ENCODE data around the gene RSAD2.
"Not testable (repeated sequence)": the region's sequence is repeated elsewhere in the genome, so short reads cannot be mapped to it uniquely, and the experiment has no call there.

RSAD2 gene, protein sequence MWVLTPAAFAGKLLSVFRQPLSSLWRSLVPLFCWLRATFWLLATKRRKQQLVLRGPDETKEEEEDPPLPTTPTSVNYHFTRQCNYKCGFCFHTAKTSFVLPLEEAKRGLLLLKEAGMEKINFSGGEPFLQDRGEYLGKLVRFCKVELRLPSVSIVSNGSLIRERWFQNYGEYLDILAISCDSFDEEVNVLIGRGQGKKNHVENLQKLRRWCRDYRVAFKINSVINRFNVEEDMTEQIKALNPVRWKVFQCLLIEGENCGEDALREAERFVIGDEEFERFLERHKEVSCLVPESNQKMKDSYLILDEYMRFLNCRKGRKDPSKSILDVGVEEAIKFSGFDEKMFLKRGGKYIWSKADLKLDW

DNA sequence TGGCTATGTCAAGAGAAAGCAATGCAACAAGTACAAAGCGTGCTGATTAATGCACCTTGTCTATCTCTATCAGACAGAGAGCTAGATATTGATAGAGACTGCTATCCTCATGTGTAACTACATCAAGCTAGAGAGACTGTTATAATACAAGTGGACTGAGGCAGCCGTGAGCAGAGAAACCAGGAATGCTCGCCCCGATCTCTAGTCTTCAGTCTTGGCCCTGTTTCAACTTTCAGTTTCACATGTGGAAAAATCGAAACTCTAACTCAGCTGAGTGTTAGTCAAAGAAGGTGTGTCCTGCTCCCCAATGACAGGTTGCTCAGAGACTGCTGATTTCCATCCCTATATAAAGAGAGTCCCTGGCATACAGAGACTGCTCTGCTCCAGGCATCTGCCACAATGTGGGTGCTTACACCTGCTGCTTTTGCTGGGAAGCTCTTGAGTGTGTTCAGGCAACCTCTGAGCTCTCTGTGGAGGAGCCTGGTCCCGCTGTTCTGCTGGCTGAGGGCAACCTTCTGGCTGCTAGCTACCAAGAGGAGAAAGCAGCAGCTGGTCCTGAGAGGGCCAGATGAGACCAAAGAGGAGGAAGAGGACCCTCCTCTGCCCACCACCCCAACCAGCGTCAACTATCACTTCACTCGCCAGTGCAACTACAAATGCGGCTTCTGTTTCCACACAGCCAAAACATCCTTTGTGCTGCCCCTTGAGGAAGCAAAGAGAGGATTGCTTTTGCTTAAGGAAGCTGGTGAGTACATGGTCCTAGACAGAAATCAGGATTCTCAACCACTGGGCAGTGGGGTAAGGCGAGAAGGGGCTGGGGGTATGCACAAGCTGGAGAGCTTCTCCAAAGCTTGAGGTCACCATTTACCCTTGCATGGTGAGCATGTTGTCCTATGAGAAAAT, at the start of gene RSAD2:
TSS of gene RSAD2 (plus strand) at position 376 of the 903 bp plus-strand sequence. CDS start at position 400, 24 bp downstream.
- no peak for DNase-seq (ENCODE audit: extremely low read depth in 1 of 2, low read depth in 1 of 2)

DNA sequence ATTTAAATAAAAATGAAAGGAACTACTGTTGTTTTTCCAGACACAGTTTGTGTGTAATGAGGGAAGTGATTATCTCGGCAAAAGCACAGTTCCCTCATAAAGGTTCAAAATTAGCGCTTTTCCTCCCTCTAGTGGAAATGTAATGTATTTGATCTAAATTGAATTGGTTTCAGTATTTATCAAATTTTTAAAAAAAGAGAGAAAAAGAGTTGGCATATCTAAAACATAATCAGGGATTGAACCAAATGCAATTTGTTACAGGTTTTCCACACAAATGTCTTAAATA, 49.3 kb upstream of the RSAD2 start:
- no peak for DNase-seq (ENCODE audit: extremely low read depth in 1 of 2, low read depth in 1 of 2)

DNA sequence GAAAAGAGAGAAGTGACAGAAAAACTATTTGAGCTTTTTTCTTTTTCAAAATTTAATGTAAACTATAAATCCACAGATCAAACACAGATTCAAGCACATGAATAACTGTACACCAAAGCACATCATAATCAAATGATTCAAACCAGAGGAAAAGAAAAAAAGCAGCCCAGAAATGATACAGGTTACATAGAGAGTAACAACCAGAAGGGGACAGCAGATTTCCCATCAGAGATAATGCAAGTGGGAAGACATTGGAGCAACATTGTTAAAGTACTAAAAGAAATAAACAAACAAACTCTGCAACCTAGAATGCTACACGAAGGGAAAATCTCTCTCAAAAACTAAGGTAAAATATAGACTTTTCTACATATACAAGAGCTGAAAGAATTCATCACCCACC, 46.3 kb upstream of the RSAD2 start:
- no peak for DNase-seq (ENCODE audit: extremely low read depth in 1 of 2, low read depth in 1 of 2)

DNA sequence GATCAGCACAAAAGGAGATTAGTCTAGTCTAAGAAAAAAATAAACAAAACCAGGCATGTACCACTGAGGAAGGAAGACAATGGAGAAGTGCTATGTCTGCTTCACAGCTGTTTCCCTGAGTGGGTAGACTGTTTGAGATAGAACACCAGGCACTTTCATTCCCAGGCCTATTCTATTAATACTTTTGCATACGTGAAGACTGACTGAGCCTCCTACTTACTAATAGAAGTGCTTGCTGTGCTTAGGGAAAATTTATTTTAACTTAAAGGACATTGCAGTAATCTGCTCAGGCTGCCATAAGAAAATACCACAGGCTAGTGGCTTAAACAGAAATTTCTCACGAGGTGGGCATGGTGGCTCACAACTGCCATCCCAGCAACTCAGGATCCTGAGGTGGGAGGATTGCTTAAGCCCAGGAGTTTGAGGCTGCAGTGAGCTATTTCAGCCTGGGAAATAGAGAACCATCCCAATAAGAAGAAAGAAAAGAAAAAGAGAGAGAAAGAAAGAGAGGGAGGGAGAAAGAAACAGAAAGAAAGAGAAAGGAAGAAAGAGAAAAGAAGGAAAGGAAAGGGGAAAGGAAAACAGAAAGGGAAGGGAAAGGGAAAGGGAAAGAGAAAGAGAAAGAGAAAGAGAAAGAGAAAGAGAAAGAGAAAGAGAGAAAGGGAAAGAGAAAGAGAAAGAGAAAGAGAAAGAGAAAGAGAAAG, 44.8 kb upstream of the RSAD2 start:
- no peak for DNase-seq (ENCODE audit: extremely low read depth in 1 of 2, low read depth in 1 of 2)

DNA sequence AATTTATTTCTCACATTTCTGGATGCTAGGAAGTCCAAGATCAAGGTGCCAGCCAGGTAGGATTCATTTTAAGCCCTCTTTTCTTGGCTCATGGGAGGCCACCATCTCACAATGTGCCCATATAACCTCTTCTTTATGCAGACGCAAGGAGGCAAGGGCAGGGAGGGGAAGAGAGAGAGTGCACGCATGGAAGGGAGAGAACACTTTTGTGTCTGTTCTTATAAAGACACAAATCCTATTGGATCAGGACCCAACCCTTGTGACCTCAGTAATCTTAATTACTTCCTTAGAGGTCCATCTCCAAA, 44.3 kb upstream of the RSAD2 start:
- no peak for DNase-seq (ENCODE audit: extremely low read depth in 1 of 2, low read depth in 1 of 2)

DNA sequence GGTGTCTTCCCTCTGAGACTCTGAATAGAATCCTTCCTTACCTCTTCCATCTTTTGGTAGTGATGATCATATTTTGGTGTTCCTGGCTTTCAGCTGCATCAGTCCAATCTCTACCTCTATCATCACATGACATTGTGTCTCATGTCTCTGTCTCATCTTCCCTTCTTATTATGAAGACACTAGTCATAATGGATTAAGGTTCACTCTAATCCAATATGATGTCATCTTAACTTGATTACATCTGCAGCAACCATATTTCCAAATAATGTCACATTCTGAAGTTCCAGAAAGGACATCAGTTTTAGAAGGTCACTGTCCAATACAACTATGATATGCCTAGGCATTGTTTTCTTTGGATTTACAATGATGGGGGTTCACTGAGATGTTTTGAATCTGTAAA, 43.4 kb upstream of the RSAD2 start:
- DNase-seq (ENCODE audit: extremely low read depth in 1 of 2, low read depth in 1 of 2), result no peak

DNA sequence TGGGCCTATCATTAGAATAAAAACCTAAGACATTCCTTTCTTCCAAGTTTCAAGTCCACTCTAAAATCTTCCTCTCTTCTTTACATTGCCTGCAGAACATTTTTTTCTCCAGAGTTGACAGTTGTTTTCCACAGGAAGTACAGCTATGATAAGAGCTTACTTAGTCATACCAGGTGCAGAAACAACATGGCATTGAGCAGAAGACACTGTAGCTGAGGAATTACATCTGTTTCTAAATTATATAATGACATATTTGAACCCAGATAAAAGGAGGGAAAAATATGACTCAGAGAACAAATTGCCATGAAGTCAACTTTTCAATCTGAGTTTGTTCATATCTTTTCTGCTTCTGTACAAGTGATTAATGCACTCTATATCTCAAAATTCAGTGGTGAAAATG, 42.1 kb upstream of the RSAD2 start:
- DNase-seq (ENCODE audit: extremely low read depth in 1 of 2, low read depth in 1 of 2), result no peak

DNA sequence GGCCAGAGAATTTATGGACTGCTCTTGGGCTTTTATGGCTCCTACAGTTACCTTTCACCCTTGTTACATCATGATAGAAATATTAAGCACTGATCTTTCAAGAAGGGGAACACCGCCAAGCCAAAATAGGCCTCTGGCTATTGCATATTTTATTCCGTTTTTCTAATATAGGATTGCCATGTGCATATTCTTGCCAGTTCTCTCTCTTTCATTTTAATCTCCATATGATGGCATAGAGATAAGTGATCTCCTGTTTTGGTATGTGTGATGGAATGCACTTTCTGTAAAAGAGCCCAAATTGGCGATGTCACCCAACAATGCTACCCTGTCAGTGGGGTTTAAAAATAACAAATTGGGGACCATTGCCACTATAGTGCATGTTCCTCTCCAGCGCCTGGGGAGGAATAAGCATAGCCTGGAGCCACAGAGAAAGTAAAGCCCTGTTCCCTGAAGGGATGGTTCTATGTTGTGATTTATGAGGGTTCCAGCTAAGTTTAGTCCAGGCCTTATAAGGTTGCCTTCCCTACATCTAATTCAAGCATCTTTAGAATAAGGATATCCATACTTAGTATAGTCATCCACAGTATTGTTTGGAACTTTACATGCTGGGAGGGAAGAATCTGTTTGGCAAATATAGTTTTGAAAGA, 38.8 kb upstream of the RSAD2 start:
- no peak for DNase-seq (ENCODE audit: extremely low read depth in 1 of 2, low read depth in 1 of 2)

DNA sequence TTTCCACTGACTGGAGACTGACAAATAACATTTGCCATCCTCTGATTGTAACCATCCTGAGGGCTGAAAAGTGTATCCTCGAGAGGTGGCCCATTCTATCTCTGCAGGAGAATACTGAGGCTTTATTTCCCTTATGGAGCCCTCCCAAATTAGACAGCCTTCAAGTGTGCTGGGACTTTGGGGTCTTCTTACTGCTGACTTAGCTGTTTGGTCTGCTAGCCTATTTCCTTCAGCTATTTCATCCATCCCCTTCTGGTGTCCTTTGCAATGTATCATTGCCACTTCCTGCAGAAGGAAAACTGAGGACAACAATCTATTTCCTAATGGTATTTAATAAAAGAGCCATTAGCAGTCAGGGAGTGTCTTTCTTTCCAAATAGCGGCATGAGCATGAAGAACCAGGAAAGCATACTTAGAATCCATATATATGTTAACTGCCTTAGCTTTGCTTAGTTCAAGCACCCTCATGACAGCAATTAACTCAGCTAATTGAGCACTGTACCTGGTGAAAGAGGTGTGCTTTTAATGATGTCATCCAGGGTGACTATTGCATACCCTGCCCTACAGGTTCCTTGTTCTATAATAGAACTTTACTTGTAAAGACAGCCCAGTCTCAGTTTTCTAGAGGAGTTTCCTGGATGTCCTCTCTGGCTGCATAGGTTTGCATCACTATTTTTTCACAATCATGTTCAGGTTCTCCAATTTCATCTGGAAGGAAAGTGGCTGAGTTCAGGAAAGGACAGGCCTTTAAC, 35.9 kb upstream of the RSAD2 start:
- DNase-seq (ENCODE audit: extremely low read depth in 1 of 2, low read depth in 1 of 2), result no peak

DNA sequence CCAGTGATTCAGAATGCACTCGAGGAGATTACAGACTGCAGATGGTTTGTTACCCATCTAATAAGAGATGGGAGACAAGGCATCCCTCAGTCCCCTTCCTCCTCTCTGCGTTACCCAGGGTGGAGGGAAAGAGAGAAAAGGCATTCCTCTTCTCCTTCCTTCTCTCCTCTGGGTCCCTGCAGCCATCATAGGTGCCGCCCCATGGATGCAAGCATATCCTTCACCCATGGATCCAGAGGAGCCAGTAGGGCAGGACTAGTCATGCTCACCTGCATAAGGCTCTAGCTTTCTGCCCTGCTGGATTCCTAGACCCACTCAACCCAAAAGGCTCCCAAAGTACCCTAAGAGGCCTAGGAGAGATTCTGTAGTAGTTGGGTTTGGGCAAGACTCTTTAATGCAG, 32.3 kb upstream of the RSAD2 start:
- DNase-seq (ENCODE audit: extremely low read depth in 1 of 2, low read depth in 1 of 2), result no peak

DNA sequence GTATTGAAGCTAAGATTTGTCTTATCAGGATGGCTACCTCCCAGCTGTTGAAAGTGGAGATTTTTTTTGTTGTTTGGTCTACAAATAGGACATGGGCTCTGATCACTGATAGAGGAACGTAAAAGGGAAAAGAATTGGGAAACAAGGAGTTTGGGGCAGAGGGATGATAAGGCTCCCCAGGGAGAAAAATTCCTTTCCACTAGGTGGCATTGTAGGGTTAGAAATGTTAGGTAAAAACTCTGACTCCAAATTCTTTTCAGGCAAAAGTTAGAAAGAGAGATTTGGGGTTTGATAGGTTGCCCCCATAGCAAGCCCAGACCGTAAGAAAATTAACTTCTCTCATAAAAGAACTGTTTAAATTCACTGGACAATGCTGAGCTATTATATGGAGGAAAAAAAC, 31.7 kb upstream of the RSAD2 start:
- DNase-seq (ENCODE audit: extremely low read depth in 1 of 2, low read depth in 1 of 2), result no peak

DNA sequence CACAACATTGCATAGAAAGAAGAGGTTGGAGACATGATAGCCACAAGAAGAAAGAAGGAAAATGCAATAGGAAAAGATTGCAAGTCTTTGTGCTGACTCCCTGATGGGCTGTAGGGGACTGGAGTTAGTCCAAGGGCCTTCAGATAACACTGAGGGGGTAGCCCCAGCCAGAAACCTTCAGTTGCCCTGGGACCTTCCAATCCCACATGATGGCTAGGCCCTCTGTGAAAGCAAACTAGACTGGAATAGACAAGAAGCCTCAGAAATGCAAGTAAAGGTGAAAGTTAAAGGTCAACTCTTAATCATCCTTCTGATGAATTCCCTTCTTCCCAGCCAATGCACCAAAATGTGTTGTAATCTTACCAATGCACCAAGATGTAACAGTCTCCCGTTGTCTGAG, 31.0 kb upstream of the RSAD2 start:
- DNase-seq (ENCODE audit: extremely low read depth in 1 of 2, low read depth in 1 of 2), result no peak

DNA sequence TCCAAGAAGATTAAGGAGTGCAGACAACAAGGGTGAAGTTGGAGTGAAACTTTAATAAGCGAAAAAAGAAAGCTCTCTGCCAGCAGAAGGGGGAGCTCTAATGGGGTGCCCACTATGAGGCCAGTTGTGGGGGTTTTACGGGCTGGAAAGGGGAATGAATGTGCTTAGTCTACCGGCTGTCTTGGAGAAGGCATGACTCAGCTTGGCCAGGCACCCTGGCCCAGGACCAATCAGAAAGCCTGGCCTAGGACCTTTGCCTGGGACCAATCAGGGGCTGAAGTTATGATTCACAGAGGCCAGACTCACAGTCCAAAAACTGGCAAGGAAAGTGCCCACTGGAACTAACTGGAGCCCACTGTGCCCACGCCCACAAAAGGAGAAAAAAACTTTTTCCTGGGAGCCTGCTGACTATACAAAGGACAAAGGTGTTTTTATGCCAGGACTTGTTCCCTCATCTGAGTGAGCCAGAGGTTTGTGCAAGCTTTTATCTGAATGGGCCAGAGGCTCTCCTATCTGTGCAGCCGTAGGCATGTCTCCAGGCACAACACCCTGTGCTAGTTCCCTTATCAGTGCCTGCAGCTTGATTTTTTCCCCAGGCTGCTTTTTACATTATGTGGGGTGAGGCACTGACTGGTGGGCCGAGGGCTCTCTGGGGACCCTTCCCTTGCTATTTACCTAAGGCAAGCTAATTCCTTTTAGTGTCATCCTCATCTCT, 30.5 kb upstream of the RSAD2 start:
- no peak for DNase-seq (ENCODE audit: extremely low read depth in 1 of 2, low read depth in 1 of 2)

DNA sequence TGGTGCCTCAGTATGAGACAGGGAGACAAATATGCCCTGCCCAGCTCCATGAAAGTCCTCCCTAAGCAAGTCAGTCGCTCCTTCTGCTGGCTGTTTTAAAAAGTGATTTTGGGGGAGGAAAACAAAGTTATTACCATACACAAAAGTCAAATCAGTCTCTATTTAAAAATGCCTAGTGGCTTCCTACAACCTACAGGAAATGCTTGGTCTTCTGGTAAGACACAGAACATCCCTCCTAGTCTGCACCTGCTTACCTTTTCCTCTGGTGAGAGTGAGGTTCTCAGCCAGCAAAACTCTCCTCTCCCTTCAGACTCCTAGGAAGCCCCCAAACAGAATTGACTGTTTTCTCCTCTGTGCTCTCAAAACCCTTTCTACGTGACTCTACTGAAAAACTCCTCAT, 25.4 kb upstream of the RSAD2 start:
- DNase-seq (ENCODE audit: extremely low read depth in 1 of 2, low read depth in 1 of 2), result no peak

DNA sequence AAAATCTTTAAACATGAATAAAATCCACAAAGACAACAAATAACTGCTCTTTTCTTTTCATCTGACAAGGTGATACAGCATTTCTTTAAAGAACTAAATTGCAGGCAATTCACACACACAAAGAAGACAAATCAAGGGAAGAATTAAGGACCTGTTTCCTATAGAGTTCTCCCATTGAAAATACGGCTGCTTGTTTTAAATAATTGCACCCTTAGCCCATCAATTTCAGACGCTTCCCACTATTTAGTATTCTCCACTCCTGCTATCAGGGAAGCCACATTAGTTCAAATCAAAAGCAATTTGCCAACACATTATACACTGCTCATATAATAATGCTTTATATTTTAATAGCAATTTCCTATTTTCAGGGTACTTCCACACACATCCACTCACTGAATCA, 23.2 kb upstream of the RSAD2 start:
- DNase-seq (ENCODE audit: extremely low read depth in 1 of 2, low read depth in 1 of 2), result no peak

DNA sequence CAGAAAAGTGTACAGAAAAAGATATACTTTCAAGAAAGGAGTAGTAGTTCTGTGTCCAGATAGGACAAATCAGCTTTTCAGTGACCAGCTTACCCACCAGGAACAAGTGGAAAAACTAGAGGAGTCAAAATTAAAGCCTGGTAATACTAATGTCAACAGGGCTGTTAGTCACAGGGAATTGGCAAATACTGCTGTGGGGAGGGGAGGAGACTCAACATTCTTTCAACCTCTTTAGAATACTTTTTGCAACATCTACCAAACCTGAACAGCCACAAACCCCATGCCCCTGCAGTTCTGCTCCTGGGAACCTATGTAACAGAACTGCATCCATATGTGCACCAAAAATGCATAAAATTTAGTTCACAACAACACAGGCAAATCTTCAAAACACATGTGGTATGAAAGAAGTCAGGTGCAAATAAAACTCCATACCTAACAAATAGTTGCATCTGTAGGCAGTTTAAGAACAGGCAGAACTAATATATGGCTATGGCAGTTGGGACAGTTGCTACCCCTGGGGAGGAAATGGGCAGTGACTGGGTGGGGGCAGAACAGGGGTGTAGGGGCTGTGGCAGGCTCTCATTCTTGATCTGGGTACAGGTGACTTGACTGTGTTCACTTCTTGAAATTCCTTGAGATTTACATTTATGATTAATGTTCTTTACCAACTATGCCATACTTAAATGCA, 21.6 kb upstream of the RSAD2 start:
- no peak for DNase-seq (ENCODE audit: extremely low read depth in 1 of 2, low read depth in 1 of 2)

DNA sequence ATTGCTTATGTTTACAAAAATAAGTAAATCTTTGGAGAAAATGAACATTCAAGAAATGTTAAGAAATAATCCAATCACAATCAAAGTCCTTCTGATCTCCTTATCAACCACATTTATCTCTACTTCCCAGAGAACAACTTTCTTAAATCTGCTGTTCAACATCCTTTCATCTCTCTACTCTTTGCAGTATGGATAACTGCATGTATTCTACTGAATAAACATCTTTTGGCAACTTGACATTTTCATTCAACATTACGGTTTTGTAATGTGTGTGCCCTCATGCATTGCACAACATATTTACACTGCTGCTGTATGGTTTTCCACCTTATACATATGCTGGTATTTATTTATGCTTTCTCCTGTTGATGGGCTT, 21.0 kb upstream of the RSAD2 start:
- no peak for DNase-seq (ENCODE audit: extremely low read depth in 1 of 2, low read depth in 1 of 2)

DNA sequence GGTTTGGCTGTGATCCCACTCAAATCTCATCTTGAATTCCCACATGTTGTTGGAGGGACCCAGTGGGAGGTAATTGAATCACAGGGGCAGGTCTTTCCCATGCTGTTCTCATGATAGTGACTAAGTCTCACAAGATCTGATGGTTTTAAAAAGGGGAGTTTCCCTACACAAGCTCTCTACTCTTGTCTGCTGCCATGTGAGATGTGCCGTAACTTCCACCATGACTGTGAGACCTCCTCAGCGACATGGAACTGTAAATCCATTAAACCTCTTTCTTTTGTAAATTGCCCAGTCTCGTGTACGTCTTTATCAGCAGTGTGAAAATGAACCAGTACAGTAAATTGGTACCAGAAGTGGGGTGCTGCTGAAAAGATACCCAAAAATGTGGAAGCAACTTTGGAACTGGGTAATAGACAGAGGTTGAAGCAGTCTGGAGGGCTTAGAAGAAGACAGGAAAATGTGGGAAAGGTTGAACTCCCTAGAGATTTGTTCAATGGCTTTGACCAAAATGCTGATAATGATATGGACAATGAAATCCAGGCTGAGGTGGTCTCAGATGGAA, 19.0 kb upstream of the RSAD2 start:
- not testable (repeated sequence) for DNase-seq (ENCODE audit: extremely low read depth in 1 of 2, low read depth in 1 of 2)

DNA sequence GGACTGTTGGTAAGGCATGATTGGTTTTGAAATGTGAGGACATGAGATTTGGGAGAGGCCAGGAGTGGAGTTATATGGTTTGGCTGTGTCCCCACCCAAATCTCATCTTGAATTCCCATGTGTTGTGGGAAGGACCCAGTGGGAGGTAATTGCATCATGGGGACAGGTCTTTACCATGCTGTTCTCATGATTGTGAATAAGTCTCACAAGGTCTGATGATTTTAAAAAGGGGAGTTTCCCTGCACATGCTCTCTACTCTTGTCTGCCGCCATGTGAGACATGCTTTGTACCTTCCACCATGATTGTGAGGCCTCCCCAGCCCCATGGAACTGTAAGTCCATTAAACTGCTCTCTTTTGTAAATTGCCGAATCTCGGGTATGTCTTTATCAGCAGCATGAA, 17.3 kb upstream of the RSAD2 start:
- DNase-seq (ENCODE audit: extremely low read depth in 1 of 2, low read depth in 1 of 2), result no peak
